Activated T-cell treated with anti-CD3 and anti-CD28 coated beads for 1 hour (primary cell): ENCODE results near the gene SPSB4.
"Not testable (repeated sequence)": the region's sequence is repeated elsewhere in the genome, so short reads cannot be mapped to it uniquely, and the experiment has no call there.

Source experiments
- DNase-seq: peaks from one replicate; pipeline ENCODE4 v3.0.0-alpha.2; 2020; ENCODE audit warnings: low read depth

SPSB4 gene

DNA sequence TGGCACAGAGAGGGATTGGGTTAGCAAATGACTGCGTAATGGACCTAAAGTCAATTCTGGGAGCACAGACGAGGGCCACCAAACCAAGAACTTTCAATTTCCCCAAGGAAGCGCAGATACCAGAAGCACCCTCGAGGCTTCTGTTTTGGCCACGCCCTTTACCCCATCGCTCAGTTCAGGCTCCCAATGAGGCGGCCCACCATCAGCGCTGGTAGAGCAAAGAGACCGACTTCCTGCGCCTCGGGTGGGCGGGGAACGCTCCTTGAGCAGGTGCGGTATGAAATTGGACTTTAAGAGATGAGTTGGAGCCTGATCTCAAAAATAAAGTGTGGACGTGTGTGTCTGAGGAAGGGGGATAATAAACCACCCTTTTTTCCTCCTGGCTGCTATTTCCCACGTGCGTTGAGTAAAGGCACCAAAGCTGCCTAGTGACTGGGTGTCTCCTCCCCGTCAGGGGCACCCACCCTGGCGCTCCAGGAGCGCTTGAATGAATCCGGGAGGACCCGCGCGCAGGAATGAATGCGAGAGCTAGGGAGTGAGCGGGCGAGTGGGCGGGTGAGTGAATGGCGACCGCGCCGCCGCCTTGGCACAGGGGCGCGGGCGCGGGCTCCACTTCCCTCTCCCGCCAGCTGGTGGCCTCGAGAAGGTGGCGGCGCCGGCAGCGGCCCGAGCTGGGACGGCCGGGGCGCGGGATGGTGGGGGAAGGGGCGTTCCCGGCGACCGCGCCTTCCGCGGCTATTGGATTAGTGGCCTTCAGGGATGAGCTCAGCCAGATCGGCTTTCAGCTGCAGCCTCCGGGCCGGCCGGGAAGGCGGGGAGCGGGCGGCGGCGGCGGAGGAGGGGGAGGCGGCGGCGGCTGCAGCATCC is at the start of gene SPSB4:
Gene SPSB4, plus strand, starts transcription at position 772 of the 867 bp plus-strand sequence. CDS start 14,758 bp downstream, outside the sequence.
- DNase-seq, result no peak

DNA sequence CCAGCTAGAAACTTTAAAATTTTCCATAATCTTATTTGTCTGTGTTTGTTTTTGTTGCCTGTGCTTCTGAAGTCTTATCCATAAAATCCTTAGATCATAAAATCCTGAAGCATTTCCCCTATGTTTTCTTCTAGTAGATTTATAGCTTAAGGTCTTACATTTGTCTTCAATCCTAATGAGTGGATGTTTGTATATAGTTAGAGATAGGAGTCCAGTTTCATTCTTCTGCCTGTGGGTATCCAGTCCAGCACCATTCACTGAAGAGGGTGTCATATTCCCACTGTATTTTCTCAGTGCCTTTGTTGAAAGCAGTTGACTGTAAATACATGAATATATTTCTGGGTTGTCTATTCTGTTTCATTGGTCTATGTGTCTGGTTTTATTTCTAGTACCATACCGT is 44.8 kb upstream of the SPSB4 start:
- DNase-seq, result no peak

DNA sequence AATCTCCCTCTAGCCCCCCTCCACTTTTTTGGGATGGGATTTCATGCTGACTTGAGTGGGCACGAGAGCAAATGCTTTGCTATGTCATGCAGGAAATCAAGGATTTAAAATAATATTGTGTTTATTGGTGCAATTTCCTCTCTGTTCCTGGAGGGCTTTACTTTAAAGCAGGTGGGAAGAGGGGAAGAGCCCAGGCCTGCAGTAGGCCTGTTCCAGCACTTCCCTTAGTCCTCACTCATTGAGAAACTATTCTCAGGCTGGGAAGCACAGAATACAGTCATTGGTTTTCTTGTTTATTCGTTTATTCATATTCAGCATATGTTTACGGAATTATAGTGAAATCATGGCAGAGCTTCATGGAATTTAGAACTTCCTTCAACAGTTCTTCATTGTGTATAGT is 41.7 kb upstream of the SPSB4 start:
- no peak for DNase-seq

DNA sequence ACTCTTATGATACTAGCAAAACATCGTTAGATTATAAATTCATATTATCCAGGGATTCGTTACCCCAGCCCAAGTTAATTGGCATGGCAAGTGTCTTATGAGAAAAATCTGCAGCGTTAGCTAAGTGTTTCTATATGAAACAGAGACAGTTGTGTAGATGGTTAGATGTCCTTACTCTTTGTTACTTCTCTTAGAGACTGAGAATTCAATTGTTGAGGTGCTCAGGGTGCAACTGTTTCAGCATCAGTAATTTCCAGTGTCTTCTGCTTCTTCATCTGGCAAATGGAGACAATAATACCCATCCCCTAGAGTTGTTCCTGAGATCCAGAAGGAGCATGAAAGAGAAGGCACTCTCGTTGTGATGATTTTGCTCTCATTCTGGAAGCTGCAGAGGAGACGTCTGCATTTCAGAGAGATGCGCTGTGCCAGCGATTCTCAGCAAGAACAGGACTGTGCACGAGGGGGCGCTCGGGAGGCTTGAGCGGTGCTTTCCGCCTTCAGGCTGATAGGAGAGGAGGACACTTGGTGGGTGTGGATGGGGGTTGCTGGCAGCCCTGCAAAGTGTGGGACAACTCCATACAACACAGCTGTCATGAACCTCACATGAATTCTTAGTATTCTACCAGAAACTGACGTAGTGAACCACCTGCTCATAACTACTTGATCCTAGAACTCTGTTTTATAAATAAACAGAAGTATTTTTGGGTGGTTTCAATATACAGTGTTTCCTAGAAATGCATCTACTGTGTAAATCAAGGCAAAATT is 39.7 kb upstream of the SPSB4 start:
- peak; percentile 67 for DNase-seq

DNA sequence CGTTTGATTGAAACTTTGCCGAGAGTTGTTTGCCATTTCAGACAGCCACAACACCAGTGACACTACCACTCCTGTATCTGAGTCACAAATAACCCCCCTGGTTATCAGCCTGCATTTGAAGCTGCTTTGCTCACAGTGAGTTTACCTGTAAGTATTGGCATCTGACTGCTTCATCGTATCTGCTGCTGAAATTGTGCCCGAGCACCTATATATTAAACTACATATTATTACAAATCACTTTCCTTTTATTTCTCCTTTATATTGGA is 39.2 kb upstream of the SPSB4 start:
- DNase-seq, result no peak

DNA sequence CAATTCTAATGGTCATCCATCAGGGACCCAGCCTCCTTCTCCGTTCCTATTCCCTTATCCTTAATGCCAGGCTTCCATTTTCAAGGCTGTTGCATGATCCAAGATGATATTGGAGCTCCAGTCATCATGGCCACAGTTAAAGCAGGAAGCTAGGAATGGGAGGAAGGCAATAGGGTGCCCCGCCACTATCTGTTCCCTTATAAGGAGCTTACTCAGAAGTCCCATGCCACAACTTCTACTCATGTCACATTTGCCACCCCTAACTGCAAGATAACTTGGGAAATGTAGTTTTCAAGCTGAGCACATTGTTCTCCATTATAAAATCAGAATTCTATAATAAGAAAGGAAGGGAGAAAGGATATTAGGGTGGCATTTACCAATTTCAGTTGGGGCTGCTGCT is 38.6 kb upstream of the SPSB4 start:
- DNase-seq, result no peak

DNA sequence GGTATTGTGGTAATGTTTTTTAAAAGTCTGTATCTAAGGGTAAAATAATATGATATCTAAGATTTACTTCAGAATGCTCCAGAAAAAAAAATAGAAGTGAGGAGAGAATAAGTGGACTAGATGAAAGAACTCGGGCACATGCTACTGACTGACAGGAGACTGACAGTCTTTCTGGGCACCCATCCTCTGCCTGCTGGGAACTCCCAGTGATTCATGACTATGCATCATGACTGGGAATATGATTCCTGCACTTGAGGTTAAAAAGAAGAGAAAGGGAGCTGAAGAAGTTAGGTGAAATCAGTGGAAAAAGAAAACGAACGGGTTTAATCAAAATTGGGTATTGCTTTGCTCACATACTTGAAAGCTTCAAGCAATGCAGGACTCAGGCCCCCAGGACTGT is 35.7 kb upstream of the SPSB4 start:
- no peak for DNase-seq

DNA sequence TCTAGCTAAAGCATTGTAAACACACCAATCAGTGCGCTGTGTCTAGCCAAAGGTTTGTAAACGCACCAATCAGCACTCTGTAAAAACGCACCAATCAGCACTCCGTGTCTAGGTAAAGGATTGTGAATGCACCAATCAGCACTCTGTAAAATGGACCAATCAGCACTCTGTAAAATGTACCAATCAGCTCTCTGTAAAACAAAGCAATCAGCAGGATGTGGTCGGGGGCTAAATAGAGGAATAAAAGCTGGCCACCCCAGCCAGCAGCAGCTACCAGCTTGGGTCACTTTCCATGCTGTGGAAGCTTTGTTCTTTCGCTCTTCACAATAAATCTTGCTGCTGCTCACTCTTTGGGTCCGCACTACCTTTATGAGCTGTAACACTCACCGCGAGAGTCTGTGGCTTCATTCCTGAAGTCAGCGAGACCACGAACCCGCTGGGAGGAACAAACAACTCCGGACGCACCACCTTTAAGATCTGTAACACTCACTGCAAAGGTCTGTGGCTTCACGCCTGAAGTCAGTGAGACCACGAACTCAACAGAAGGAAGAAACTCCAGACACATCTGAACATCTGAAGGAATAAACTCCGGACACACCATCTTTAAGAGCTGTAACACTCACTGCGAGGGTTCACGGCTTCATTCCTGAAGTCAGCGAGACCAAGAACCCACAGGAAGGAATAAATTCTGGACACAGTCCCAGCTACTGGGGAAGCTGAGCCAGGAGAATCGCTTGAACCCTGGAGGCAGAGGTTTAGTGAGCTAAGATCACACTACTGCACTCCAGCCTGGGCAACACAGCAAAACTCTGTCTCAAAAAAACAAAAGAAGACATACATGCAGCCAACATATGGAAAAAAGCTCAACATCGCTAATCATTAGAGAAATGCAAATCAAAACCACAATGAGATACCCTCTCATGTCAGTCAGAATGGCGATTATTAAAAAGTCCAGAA is 33.5 kb upstream of the SPSB4 start:
- DNase-seq, result not testable (repeated sequence)

DNA sequence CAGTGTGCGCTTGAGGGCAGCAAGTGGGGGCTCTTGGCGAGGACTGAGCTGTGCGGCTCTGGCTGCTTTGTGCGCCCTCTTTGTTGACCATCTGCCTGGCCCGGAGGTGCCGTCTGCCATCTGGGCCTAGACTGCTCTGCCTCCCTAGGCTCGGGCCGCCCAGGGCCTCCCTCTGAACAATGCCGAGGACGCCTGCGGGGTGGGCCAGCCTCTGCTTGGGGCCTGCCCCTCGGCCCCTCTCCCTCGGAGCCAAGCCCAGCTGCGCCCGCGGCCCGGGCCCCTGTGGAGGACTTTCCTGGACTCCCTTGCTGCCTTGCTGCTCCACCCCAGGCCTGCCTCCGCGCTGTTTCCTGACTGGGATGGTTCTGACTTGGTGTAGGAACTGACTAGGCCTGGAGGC is 31.9 kb upstream of the SPSB4 start:
- DNase-seq, result no peak

DNA sequence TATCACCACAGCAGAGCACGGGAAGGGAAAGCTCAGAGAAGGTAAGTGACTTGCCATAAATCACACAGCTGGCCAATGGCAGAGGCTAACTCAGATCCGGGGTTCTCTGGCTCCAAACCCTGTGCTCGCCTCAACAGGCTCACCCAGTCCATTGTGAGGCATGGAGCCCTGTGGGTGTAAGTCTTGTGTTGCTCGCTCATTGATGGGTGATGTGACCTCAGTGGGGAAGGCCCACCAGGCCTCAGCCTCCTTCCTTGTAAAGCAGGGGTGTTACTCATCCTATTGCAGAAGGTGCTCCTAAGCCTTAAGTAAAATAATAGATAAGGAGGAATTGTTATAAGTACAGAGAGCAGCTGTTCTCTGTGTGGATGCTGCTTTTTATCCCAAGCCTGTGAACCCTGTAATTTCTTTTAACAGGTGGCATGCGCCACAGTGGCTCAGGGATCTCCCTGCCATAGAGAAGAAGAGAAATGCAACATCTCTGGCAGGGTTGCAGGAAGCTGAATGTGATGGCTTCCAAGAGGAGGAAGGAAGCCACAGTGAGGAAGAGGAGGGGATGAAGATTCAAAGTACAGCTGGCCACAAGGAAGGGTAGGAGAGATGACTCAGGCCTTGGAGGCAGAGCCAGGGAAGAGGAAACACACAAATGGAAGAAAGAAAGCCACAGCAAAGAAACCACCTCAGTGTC is 30.9 kb upstream of the SPSB4 start:
- no peak for DNase-seq

DNA sequence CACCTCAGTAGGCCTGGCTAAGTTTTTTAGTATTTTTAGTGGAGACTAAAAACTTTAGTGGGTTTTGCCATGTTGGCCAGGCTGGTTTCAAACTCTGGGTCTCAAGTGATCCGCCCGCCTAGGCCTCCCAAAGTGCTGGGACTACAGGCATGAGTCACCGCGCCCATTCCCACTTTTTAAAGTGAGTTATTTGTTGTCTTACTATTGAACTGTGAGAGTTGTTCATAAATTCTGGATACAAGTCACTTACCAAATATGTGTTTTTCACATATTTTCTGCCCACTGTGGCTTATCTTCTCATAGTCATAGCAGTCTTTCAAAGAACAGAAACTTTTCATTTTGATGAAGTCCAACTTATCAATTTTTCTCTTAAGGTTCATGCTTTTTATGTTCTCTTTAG is 29.9 kb upstream of the SPSB4 start:
- DNase-seq, result no peak

DNA sequence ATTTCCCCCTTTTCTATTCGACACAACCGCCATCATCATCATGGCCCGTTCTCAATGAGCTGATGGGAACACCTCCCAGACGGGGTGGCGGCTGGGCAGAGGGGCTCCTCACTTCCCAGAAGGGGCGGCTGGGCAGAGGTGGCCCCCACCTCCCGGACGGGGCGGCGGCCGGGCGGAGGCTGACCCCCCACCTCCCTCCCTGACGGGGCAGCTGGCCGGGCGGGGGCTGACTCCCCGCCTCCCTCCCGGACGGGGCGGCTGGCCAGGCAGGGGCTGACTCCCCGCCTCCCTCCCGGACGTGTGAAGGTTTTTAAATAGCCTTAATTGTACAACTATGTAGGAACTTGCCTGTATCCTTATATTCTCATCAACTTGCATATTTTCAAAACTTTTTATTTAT is 20.9 kb upstream of the SPSB4 start:
- no peak for DNase-seq

DNA sequence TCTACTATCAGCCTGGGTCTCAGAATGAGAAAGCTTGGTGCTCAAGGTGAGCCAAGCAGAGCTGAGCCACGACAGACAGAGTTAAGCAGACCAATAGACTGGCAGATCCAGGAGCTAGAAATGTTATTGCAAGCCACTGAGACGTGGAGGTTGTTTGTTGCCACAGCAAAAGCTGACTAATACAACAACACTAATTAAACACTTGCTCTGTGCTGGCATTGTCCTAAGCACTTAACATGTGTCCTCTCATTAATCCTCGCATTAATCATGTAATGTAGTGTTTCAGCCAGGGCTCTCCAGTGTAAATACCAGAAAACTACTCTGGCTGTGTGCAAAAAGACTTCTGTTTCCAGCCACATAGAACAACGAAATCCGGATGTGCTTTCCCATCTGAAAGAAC is 11.6 kb upstream of the SPSB4 start:
- DNase-seq, result no peak

DNA sequence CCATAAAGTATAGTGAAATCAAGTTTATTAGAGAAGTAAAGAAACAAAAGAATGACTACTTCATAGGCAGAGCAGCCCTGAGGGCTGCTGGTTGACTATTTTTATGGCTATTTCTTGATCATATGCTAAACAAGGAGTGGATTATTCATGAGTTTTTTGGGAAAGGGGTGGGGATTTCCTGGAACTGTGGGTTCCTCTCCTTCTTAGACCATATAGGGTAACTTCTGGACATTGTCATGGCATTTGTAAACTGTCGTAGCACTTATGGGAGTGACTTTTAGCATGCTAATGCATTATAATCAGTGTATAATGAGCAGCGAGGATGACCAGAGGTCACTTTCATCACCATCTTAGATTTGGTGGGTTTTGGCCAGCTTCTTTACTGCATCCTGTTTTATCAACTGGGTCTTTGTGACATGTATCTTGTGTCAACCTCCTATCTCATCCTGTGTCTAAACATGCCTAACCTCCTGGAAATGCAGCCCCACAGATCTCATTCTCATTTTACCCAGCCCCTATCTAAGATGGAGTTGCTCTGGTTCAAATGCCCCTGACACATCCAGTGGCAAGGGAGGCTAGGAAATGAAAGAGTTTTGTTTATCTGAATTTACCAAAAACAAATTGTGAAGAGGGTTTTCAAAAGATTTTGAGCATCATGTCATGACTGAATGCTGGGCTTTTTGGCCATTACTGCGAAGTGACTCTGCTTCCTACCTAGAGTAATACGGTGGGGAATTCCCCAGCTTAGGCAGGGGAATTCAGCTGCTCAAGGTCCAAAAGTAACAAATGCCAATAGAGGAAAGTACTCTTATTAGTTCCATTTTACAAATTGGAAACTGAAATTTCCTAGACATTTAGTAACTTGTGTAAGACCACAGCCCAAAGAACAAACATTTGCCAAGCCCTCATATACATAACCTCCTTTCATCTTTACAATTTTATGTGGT is 6.2 kb upstream of the SPSB4 start:
- DNase-seq, result no peak

DNA sequence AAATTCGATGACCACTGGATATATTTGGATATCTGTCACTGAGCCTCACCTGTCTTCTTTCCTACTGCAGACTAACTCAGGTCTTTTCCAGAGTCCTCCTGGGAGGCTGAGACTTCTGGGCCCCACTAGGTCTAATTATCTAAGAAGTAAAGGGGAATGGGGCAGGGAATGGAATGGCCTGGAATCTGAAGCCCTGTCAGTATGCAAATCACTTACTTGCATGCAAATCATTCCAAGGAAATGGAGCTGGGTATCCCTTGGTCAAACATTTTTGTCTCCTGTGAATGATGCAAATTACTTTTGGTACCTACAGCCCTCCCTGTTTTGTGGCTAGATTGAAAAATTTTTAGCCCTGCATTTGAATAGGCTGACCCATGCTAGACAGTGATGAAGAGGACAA is 5.3 kb upstream of the SPSB4 start:
- DNase-seq, result no peak

DNA sequence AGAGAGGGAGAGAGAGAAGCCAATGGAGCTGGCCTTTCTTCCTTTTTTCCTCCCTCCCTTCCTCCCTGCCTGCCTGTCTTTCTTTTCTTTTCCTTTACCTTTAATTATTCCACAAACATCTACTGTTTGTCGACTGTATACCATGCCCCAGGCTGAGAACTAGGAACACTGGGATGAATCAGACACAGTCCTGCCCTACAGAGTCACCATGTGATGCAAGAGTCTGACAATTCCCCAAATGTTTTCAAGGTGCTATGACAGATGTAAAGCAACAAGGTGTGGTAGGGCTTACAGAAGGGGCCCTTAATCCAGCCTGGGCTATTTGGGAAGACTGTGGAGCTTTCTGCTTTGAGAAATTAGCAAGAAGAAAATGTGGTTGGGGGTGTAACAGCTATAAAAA is 4.0 kb upstream of the SPSB4 start:
- DNase-seq, result no peak

DNA sequence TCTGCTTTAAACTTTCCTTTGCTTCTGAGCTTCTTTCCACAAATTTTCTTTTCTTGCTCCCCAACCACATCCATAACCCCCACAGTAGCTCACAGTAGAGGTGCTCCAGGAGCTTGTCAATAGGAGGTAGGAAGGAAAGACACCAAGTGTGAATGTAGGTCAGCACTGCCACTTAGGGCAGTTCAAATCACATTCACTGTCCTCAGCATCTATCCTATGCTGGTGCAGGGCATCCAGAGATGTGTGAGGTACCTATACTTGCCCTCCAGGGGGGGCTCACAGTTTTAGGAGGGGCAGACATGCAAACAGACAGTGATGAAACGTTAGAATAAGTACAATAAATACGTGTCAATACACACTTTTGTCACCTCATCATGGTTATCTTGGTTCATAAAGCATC is 1.5 kb upstream of the SPSB4 start:
- no peak for DNase-seq

DNA sequence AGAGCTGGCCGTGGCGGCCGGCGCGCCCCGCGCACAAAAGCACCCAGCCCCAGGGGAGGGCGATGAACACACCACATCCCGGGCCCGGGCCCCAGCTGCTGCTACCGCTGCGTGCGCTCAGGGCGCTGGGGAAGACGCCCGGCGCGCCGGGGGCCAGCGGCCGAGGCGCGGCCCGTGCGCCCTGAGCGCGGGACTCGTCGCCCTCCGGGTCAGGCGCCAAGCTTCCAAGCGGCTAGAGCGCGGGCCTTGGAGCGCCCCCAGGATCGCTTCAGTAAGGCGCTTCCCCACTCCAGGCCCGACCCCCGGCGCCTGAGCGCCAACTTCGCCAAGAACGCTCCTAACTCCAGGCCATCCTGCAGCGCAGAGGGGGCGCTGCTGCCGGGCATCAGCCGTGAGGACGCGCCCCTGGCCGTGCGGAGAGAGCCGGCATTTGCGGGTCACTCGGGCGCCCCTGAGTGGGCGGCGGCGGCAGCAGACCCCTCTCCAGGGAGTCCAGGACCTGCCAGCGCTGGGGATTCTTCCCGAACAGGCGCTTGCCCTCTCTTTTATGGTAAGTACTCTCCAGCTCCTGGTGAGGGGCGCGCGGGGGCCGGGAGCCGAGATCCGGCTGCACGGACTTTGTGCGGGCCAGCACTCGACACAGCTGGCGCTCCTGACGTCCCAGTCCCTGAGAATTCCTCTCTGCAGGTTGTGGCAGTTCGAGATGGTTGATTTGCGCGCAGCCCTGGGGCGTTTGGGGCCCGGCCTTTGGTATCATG is 475 bp downstream of the SPSB4 start:
- DNase-seq, result no peak

DNA sequence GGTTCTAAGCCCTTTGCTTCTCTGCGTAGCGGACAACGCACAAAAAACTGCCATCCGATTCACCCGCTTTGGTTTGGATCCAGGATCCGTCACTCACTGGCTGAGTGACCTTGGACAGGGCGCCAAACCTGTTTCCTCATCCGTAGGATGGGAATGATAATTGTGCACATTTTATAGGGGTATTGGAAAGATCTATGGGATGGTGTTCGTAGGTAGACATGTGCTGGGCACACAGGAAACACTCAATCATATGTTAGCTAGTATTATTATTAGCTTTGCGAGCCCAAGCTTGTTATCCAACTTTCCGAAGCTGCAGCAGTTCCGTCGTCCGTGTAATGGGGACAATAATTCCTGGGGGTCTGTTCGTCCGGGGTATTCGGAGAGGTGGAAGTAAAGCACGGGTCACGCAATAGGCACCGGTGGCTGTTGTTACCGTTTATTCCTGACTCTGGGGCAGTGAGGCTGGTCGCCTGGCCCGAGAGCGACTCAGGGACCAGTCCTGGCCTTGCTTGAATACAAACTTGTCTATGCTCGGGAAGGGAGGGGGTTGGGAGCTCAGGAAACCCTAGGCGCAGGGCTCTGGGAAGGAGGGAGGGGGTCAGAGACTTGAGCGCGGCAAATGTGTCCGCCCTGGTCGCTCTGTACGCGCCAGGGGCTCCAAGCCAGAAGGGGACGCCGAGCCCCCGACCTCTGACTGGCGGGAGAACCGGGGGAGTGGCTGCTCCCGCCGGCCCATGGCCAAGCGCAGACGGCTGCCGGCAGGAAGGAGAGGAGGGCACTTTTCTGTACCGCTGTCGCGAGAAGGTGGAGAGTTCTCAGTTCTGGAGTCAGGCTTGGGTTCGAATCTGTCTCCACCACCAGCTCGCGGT is 1.3 kb downstream of the SPSB4 start:
- DNase-seq, result no peak
